ENCODE measurements around the gene RNF135.
"Not testable (repeated sequence)": the region's sequence is repeated elsewhere in the genome, so short reads cannot be mapped to it uniquely, and the experiment has no call there.

RNF135 gene

DNA sequence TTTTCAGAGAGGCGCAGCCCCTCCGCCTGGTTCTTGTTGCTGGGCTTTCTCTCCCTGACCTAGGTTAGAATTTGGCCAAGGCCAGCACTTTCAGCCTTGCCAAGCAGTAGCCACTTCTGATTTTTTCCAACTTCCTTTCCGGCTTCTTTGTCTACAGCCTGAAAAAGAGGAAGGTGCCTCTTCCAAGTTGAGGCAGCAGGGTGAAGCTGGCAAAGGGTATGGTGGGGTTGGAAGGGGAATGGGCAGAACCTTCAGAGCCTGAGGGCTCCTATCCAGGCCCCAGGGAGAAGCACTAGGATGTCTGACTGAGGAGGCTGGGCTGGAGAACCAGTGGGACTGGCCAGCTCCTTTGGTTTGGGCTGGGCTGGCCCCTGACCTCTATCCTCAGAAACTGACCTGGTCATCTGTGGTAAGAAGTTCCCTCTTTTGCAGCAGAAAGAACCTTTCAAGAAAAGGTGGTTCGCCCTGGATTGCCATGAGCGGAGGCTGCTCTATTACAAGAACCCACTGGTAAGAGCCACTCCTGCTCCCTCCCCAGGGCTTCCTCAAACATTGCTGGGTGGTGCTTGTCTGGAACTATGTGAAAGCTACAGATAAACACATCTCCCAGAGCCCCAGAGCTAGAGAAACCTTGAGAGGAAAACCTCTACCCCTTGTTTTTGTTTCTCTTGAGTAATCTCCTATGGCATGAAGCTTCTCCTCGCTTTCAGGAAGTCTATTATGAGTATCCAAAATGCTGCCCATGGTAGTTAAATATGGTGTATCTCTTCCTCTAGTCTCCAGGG, 16.6 kb upstream of the RNF135 start:
- no peak for DNase-seq (ENCODE audit: low read depth in 1 of 2, low spot score in 1 of 2)

DNA sequence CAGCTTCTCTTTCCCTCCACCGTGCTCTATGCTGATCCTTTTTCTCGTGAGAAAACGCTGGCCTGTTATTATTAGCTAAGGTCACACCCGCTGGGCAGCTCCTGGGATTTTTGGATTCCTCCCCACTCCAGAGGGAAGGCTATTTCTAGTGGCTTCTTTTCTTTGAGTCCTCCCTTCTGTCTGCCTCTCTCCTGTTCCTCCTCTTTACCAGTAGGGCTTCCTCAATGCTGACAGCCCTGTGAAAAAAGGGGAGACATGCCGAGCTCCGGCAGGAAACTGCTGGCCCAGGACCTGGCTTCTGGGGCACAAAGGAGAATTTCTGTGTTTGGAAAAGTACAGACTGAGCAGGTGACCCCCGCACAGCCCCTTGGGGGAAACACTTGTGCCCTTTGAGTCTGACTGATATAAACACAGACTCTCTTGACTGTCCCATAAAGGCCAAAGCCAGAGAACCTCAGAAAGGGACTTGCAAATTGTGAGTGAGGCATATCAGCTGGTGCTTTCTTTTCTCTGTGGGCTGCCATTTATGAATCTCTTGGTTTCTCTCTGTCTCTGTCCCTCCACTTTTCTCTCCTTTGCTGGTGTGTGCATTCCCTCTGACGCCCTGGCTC, 14.0 kb upstream of the RNF135 start:
- no peak for DNase-seq (ENCODE audit: low read depth in 1 of 2, low spot score in 1 of 2)

DNA sequence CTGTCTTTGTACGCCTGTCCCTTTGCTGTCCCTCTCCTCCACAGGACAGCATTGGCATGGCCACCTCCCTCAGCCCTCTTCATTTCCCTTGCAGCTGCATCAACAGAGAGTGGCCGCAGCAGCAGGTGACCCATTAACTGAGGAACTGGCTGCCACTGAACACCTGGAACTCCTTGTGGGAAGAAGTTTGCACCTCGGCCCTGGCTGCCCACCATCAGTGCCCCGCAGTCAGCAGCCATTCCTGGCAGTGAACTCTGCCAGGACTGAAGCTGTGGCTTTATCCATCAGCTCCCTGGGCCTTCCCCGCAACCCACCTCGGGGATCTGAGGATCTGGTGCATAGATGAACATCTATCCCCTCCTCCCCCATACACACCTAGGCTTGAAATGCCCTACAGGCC, 13.1 kb upstream of the RNF135 start:
- DNase-seq (ENCODE audit: low read depth in 1 of 2, low spot score in 1 of 2), result no peak

DNA sequence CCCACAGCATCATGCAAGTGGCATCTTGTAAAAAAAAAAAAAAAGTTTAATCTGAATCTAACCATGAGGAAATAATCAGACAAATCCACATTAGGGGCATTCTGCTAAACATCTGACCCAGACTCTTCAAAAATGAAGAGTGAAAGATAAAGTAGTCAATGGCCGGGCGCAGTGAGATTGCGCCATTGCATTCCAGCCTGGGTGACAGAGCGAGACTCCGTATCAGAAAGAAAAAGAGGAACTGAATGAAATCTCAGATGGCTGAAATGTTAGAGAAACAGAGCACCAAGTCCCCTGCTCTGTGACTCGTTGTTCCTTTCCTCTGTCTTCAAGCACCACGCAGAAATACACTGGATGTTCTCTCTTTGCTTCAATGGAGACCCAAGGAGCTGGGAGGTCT, 12.7 kb upstream of the RNF135 start:
- no peak for DNase-seq (ENCODE audit: low read depth in 1 of 2, low spot score in 1 of 2)

DNA sequence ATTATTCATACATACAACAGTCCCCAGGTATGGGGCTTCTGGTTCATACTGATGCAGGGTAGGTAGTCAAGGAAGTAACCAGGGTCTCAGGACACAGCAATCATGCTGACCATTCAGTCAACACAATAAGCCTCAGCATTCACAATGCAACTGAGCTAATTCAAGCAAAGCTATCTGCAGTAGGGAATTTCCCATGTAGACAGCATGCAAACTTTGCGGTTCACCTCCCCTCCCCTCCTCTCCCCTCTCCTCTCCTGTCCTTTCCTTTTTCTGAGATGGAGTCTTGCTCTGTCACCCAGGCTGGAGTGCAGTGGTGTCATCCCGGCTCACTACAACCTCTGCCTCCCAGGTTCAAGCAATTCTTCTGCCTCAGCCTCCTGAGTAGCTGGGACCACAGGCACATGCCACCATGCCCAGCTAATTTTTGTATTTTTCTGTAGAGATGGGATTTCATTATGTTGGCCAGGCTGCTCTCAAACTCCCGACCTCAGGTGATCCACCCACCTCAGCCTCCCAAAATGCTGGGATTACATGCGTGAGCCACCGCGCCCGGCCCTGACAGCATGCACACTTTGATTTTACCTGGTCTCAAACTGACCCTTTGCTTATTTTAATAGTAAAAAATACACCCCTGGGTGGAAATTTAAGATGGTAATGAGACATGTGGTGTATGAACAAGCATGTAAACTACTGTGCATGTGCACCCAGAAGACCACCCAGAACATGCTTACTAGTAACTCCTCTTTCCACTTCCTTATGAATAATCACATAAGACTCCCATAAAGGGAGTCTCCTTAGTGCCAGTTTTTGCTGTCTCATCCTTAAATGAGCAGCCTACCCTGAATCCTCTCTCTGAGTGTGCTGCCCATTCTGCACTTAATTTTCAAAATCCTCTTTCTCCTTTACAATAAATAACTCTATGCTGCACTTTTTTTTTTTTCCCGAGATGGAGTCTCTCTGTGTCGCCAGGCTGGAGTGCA, 9.3 kb upstream of the RNF135 start:
- no peak for DNase-seq (ENCODE audit: low read depth in 1 of 2, low spot score in 1 of 2)

DNA sequence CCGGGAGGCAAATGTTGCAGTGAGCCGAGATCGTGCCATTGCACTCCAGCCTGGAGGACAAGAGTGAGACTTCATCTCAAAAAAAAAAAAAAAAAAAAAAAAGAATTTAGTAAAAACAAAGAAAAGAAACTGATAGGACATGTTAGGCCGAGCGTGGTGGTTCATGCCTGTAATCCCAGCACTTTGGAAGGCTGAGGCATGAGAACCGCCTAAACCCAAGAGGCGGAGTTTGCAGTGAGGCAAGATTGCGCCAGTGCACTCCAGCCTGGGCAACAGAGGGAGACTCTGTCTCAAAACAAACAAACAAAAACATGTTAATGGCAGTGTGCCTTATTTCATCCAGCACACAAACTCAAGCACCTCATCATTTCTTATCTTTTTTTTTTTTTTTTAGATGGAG, 6.5 kb upstream of the RNF135 start:
- DNase-seq (ENCODE audit: low read depth in 1 of 2, low spot score in 1 of 2), result not testable (repeated sequence)

DNA sequence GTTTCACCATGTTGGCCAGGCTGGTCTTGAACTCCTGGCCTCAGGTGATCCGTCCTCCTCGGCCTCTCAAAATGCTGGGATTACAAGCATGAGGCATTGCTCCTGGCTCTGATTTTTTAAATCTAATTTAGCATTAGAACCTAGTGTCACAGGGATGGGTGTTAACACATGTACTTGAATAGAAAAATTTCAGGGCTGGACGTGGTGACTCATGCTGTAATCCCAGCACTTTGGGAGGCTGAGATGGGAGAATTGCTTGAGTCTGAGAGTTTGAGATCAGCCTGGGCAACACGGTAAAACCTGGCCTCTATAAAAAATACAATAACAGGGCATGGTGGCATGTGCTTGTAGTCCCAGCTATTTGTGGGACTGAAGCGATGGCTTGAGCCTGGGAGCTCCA, 6.0 kb upstream of the RNF135 start:
- DNase-seq (ENCODE audit: low read depth in 1 of 2, low spot score in 1 of 2), result no peak

DNA sequence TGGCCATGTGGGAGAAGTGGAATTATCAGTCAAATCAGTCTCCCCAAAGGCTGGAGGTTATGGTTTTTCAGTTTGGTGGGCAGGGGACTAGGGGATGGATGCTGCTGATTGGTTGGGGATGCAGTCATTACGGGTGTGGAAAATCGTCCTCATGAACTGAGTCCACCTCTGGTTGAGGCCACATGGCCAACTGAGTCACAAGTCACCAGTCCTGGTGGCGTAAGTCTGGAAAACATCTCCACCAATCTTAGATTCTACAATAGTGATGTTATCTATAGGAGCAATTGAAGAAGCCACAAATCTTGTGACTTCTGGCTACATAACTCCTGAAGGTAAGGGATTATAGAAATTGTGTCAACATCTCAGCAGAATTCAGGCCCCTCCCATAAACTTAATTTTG, 5.2 kb upstream of the RNF135 start:
- no peak for DNase-seq (ENCODE audit: low read depth in 1 of 2, low spot score in 1 of 2)

DNA sequence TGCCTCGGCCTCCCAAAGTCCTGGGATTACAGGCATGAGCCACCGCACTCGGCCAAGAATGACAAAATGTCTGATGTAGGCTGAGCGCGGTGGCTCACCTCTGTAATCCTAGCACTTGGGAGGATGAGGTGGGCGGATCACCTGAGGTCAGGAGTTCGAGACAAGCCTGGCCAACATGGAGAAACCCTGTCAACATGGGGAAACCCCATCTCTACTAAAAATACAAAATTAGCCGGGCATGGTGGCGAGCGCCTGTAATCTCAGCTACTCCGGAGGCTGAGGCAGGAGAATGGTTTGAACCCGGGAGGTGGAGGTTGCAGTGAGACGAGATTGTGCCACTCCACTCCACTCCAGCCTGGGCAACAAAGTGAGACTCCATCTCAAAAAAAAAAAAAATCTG, 2.9 kb upstream of the RNF135 start:
- DNase-seq (ENCODE audit: low read depth in 1 of 2, low spot score in 1 of 2), result not testable (repeated sequence)

DNA sequence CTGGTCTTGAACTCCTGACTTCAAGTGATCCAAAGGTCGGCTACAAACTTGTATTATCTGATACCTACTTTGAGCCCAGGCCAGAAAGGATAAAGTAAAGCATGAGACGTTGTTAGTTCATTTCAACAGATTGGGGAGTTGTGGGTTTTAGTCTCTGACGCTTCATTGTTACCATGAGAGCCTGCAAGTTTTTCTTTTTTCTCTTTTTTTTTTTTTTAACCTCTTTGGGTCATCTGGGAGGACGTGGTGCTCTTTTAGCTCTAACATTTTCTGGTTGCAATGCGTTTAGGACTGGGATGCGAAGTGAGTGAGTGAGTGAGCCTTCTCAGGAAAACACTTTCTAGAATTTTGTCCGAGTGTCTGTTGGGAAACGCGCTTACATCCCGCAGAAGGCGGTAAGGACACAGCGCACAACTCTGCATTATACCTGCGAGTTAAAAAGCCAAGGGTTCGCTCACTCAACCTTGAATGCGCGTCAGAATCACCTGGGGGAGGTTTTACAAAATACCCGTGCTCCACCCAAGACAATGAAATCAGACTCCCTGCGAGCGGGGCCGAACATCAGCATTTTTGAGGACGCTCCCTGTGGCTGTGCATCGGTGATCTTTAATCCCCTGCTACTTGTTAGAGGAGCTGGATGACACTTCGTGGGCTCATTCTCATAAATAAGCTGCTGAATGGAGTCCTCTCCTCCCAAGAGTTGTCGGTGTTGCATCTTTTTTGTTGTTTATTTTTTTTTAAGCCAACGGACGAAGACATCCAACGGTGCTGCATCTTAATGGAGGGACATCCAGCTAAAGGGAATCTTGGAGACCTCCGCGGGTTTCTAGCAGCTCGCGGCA, 629 bp upstream of the RNF135 start:
- no peak for DNase-seq (ENCODE audit: low read depth in 1 of 2, low spot score in 1 of 2)

DNA sequence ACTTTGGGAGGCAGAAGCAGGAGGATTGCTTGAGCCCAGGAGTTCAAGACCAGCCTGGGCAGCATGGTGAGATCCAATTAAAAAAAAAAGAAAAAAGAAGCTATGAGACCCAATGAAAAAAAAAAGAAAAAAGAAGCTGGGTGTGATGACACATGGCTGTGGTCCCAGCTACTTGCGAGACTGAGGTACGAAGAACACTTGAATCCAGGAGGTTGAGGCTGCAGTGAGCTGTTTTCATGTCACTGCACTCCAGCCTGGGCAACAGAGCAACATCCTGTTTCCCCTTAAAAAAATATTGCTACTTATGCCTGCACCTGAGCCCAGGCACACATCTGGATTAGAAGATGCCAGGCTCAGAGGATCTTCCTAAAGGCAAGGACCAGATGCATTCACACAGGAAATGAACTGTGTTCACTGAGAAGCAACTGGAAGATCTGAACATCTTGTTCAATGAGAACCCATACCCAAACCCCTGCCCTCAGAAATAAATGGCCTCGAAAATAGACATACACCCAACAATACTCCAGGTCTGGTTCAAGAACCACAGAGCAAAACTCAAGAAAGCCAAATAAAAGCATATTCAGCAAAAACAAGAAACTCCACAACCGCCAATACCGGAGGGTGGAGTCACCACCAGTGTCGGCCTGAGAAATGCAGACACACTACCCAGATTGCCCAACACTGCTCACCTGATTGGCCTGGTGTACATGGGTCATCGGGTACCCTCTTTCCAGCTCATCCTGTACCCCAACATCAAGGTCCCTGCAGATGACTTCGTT, 4.4 kb downstream of the RNF135 start:
- no peak for DNase-seq (ENCODE audit: low read depth in 1 of 2, low spot score in 1 of 2)

DNA sequence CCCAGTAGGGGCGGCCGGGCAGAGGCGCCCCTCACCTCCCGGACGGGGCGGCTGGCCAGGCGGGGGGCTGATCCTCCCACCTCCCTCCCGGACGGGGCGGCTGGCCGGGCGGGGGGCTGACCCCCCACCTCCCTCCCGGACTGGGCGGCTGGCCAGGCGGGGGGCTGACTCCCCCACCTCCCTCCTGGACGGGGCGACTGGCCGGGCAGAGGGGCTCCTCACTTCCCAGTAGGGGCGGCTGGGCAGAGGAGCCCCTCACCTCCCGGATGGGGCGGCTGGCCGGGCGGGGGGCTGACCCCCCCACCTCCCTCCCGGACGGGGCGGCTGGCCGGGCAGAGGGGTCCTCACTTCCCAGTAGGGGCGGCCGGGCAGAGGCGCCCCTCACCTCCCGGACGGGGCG, 9.1 kb downstream of the RNF135 start:
- not testable (repeated sequence) for DNase-seq (ENCODE audit: low read depth in 1 of 2, low spot score in 1 of 2)

DNA sequence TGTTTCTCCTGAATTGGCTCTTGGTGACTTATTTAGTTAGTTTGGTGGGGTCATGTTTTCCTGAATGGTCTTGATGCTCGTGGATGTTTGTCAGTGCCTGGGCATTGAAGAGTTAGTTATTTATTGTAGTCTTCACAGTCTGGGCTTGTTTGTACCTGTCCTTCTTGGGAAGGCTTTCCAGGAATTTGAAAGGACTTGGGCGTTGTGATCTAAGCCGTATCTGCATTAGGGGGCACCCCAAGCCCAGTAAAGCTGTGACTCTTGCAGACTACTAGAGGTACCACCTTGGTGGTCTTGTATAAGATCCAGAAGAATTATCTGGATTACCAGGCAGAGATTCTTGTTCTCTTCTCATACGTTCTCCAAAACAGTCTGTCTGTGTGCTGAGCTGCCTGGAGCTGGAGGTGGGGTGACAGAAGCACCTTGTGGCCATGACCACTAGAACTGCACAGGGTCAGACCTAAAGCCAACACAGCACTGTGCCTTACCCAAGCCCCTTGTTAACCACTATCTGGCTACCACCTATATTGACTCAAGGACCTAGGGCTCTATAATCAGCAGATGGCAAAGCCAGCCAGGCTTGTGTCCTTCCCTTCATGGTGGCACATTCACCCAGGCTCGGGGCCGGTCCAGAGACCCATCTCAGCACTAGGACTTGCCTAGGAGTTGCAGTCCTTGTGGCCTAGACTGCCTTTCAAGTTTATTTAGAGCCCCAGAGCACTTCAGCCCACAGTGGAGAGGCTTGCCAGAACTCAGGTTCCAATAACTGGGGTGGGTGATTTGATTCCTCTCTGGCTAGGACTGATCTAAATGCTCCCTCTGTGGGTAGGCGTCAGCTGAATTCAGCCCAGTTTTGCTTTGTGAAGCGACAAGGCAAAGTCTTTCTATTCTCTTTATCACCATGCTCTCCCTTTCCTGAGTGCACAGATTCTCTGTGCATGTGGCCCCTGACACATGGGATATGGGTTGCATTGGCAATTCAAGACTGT, 11.0 kb downstream of the RNF135 start:
- DNase-seq (ENCODE audit: low read depth in 1 of 2, low spot score in 1 of 2), result no peak

DNA sequence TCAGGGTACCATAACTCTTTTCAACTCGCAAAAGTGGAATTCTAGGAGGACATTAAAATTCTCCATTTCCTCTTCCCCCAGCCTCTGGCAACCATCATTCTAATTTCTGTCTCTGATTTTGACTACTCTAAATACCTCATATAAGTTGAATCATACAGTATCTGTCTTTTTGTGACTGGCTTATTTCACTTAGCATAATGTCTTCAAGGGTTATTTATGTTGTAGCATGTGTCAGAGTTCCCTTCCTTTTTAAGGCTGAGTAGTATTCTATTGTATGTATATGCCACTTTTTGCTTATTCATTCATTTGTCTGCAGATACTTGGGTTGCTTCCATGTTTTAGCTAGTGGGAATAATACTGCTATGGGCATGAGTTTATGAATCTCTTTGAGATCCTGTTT, 12.0 kb downstream of the RNF135 start:
- DNase-seq (ENCODE audit: low read depth in 1 of 2, low spot score in 1 of 2), result no peak

DNA sequence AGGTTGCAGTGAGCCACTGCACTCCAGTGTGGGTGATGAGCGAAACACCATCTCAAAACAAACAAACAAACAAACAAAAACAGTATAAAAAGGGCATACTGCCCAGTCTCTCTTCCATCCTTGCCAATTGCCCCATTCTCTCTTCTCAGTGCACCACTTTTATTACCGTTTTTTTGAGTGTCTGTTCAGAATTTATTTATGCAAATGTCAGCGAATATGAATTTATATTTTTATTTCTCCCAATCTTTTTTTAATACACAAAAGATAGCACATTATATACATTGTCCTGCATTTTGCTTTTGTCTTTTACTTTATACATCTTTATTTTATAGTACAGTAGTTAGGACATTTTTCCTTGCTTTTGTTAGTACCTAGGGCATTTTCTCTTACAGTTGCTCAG, 19.6 kb downstream of the RNF135 start:
- DNase-seq (ENCODE audit: low read depth in 1 of 2, low spot score in 1 of 2), result no peak

DNA sequence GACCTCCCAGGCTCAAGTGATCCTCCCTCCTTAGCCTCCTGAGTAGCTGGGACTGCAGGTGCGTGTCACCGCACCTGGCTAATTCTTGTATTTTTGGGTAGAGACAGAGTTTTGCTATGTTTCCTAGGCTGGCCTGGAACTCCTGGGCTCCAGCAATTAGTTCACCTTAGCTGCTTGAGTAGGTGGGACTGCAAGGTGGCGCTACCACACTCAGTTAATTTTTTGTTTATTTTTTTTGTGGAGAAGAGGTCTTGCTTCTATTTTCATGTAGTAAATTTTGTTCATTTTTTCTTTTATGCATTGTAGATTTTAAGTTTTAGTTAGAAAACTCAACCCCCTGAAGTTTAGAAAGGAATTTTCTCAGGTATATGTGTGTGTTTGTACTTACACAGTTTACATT, 21.7 kb downstream of the RNF135 start:
- no peak for DNase-seq (ENCODE audit: low read depth in 1 of 2, low spot score in 1 of 2)

DNA sequence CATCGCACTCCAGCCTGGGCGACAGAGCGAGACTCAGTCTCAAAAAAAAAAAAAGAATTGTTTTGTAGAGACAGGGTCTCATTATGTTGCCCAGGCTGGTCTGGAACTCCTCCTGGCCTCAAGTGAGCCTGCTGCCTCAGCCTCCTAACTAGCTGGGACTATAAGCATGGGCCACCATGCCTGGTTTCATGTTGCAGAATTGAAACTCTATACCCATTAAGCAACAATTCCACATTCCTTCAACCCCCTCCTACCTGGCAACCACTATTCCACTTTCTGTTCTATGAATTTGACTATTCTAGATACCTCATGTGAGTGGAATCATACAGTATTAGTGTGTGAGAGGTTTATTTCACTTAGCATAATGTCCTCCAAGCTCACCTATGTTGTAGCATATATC, 24.5 kb downstream of the RNF135 start:
- DNase-seq (ENCODE audit: low read depth in 1 of 2, low spot score in 1 of 2), result no peak

DNA sequence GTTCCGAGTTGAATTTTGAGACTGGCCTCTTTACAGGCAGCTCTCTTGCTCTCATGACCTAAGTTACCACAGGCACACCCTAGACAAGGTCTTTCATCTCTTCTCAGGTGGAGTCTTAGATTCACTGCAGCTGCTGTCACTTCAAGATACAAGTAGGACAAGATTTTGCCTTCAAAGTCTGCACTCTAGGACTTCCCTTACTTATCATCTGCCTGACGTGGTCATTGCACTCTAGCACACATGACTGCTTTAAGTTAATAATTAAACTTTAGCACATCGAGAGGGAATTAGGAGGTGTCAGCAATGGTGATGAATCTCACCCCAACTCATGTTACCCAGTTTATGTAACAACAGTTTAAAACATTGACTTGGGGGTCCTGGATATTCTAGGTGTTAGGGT, 25.6 kb downstream of the RNF135 start:
- no peak for DNase-seq (ENCODE audit: low read depth in 1 of 2, low spot score in 1 of 2)

DNA sequence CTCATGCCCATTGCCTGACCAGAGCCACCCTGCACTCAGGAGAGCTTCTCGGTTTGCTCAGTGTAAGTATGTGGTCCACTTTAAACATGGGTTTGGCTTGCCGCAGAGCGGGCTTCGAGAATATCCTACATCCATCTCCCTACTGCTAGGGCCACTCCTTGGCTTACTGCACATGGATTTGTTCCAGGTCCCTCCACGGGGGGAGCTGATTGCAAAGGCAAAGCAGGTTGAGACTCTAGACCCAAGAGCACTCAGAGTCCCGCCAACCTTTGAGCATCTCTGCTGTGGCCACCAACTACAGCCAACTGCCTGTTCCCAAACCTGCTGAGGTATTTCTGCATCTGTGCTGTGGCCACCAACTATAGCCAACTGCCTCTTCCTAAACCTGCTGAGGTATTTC, 26.4 kb downstream of the RNF135 start:
- DNase-seq (ENCODE audit: low read depth in 1 of 2, low spot score in 1 of 2), result no peak

Data from stimulated activated CD4-positive, alpha-beta T cell treated with anti-CD3 and anti-CD28 coated beads, Interleukin-15, amount 100 ng/mL, for 1 hour (primary cell).